GM21619 (cell line): ENCODE results near the gene MAPK9.

Experiments used
- ATAC-seq: cut with Tn5 transposase; IDR thresholded peaks from one replicate; pipeline ENCODE4 v1.9.1; 2021; ENCODE audit not compliant: unreplicated experiment

MAPK9 gene

DNA sequence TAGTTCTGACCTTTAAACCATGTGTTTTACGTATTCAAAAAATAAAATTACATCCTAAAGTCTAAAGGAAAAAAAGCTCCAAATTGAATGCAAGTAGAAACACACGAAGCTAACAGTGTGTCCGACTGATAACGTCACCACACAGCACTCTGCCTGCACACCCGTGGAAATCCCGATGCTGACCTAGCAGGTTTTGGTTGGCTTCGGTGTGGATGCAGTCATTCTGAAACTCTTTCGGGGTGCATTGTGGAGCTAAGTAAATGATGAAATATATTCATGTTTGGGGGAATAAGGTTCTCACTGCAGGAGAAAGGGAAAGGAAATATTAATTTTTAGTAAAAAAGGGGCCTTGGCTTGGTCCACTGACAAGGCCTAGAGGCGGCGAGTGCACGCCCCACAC, 84.9 kb downstream of the MAPK9 start:
- ATAC-seq = no peak

GRCh38 chr5:180205916-180206315, 86.0 kb downstream of the MAPK9 start:
- ATAC-seq = no peak

DNA sequence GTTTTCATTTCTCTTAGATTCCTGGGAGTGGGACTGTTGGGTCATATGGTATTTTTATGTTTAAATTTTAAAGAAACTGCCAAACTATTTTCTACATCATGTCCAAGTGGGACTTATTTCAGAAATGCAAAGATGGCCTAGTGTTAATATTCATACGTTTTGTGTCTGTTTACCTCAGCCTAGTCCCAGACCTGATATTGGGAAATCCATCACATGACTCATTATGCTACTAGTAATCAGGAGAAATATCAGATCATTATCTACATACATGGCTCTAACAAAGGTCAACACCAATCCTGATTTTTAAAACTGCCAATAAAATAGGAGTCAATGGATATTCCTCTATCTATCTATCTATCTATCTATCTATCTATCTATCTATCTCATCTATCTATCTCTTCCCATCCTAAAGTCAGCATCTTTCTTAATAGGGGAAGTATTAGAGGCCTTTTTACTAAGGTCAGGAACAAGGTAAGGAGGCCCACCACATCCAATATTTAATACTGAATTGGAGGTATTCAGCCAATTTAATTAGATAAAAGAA, 87.5 kb downstream of the MAPK9 start:
- no peak for ATAC-seq

GRCh38 chr5:180202939-180203573, 88.8 kb downstream of the MAPK9 start:
- ATAC-seq = no peak

DNA sequence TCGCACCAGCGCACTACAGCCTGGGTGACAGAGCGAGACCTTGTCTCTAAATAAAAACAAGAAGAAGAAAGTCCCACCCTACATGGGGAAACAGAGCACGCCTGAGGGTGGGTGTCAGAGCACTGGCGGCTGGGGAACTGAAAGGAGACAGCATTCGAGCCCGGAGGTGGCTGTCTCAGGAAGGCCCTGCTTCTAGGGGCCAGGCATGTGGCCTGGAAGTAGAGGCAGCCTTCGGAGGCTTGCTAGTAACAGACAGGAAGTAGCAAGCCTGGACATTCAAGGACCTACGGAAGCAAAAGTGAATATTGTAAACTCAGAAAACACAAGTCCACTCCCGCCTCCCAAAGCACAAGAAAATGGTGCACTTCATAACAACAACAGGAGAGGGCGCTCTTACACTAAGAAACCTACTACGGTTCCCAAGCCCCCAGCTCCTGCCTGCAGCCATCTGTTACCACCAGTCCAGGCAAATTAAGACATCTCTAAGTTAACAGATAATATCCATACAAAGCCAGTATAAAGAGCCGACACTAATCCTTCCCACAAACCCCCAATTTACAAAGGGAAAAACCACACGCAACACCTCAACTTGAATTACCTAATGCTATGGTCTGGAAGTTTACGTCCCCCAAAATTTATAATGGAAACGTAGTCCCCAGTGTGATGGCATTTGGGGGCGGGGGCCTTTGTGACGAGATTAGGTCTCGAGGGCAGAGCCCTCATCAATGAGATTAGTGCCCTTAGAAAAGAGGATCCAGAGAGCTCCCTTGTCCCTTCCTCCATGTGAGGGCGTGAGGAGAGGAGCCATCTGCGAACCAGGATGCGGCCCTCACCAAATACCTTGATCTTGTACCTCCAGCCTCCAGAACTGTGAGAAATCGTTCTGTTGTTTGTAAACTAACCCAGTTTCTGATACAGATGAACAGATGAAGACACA, 90.6 kb downstream of the MAPK9 start:
- ATAC-seq = no peak

DNA sequence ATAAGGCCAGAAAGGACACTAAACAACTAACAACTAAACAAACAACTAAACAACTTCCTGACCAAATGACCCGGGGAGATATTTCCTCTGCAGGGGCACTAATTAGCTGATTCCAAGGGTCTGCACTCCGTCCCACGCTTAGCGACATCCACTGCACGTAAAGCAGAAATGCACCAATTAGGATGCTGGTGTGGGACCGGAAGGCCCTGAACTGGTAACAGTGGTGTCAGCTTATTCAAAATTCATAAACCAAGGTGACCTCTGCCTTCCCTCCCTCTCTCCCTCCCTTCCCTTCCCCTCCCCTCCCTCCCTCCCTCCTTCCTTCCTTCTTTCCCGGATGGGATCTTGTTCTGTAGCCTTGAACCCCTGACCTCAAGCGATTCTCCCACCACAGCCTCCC, 92.5 kb downstream of the MAPK9 start:
- no peak for ATAC-seq

GRCh38 chr5:180198208-180198607, 93.7 kb downstream of the MAPK9 start:
- ATAC-seq = no peak

GRCh38 chr5:180197016-180197702, 94.7 kb downstream of the MAPK9 start:
- ATAC-seq = no peak

DNA sequence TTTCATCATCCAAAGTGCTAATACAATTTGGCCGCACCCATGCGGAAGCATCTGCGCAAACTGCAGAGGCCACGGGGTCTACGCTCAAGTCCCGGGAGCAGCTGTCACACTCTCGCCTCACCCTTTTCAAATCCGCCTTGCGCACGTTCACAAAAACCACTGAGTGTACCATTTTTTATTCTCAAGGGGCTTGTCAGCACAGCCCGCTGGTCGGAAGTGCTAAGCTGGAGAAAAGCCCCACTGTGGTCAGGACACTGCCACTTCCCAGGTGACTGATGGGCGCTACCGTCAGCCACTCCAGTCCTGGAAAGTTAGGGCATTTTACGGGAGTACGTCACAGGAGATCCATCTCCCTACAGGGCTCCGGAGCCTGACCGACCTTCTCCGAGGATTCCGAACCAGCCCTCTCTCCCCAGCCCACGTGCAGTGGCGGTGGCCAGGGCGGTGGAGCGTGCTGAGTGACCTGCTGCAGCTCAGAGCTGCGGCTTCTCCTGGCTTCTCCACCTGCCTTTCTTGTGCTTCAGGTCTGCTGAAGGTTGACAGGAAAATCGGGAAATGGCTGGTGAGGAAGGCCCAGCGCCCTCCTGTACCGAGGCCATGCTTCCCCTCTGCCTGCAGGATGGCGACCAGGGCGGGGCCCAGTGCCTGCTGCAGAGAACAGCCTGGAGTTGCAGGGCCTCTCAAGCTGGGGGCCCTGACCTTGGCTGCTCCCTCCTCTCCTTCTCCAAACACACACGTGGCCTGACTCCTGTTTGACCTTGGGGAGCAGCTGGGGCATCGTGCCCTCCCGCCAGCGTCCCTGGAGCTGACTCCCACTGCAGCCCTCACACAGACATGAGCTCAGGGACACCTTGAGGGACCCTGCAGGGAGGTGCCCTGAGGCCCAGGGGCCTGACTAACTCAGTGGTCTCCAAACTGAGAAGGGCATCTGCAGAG, 97.2 kb downstream of the MAPK9 start:
- no peak for ATAC-seq

- no peak for ATAC-seq
These were observed 98.0 kb downstream of the MAPK9 start for GRCh38 chr5:180193749-180194375.

DNA sequence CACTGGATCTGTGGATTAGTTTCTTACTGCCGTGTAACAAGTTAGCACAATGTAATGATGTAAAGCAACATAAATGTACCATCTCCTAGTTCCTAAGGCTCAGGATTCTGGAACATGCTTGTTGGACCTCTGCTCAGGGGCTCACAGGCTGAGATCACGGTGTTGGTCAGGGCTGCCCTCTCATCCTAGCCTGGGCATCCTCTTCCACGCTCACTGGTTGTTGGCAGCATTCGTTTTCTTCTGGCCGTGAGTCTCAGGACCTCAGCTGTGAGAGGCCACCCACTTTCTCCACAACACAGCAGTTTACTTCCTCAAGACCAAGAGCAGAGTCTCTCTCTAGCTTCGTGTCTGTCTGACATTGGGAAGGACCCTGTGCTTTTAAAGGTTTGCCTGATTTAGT, 100.2 kb downstream of the MAPK9 start:
- no peak for ATAC-seq

GRCh38 chr5:180187767-180188166, 104.1 kb downstream of the MAPK9 start:
- no peak for ATAC-seq
